Measurements from ENCODE around the gene WFIKKN2.
A peak's percentile ranks its signal among the peaks of the same experiment; 100 is the strongest.
"Not testable (repeated sequence)": the region's sequence is repeated elsewhere in the genome, so short reads cannot be mapped to it uniquely, and the experiment has no call there.

Gene WFIKKN2

DNA sequence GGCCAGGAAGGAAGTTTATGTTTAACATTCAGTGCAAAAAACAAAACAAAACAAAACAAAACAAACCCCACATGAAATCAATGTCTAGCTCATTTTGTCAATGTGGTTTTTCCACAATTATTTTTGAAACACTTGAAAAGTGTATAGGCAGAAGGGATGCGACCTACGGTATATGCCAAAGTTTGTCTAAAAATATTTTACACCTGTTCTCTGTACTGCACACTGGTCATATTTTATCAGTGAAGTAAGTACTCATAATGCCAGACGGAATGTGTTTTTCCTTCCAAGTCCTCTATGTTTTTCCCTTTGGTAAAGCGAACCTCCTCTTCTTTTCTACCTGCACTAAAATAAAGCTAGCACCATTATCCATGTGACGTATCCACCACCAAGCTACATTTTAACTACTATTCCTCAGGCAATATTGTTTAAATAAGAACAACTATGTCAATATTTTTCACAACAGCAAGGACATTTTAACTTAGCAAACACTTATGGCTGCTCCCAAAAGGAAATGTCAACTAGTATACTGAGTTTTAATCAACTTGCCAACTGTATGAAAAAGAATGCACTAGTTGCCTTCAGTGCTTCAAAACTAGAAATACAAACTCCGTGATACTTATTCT lies 20.4 kb downstream of the WFIKKN2 start:
- no peak for DNase-seq (ENCODE audit: low spot score)

DNA sequence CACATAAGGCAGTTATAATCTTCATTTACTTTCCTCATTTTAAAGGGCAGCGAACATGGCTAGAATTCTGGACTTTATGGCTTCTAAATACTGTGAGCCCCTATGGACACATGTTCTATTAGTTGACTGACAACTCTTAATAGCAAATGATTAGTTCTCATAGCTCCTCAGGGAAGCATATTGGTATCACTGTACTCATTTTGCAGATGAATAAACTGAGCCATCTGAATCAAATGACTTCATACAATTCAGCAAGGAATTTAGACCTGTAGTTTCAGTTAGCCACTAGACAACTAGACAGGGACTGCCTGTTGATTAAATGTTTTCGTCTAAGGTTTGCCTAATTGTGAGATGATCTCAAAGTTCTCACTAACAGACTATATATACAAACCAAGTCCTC lies 21.0 kb downstream of the WFIKKN2 start:
- DNase-seq (ENCODE audit: low spot score), result no peak

DNA sequence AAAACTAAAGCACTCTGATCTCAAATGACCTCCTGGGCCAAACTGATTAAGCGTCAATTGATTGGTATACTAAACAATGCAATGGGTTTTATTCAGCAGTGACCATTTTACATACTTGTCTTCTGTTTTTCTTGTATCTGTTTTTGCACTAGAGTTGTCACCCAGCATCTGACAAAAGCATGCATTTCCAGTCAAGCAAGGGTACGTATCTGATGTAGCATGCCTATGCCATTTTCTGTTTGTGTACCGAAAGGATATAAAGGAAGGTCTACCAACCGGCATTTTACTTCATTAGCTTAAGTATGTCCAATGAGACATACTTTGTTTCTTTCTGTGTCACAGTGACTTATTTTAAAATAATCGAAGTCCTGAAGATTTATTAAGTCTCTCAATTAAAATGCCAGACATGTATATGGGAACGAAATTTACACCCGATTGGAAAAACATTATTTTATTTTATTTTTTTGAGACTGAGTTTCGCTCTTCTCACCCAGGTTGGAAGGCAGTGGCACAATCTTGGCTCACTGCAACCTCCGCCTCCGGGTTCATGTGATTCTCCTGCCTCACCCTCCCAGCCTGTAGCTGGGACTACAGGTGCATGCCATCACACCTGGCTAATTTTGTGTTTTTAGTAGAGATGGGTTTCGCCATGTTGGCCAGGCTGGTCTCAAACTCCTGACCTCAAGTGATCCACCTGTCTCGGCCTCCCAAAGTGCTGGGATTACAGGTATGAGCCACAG lies 23.3 kb downstream of the WFIKKN2 start:
- no peak for DNase-seq (ENCODE audit: low spot score)

DNA sequence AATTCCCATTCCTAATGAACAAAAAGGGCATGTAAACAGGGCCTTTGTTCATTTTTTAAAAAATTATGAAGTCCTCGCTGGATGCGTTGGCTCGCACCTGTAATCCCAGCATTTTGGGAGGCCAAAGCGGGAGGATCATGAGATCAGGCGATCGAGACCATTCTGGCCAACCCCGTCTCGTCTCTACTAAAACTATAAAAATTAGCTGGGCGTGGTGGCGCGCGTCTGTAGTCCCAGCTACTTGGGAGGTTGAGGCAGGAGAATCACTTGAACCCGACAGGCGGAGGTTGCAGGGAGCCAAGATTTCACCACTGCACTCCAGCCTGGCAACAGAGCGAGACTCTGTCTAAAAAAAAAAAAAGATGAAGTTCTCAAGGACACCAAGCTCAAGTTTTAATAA lies 24.3 kb downstream of the WFIKKN2 start:
- DNase-seq (ENCODE audit: low spot score), result not testable (repeated sequence)

DNA sequence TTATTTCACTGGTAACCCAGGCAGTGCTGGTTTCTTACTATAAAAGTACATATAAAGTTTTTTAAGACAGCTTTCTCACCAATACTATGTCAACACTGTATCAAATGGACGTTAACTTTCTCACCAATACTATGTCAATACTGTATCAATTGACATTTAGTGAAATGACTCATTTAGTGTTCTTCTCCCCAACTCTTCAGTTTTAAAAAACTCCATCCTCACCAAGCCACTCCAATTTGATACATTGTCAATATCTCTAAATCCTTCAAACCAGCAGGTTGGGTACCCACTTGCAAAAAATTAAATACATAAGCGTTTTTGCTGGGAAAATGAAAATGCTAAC lies 25.9 kb downstream of the WFIKKN2 start:
- DNase-seq (ENCODE audit: low spot score), result no peak

DNA sequence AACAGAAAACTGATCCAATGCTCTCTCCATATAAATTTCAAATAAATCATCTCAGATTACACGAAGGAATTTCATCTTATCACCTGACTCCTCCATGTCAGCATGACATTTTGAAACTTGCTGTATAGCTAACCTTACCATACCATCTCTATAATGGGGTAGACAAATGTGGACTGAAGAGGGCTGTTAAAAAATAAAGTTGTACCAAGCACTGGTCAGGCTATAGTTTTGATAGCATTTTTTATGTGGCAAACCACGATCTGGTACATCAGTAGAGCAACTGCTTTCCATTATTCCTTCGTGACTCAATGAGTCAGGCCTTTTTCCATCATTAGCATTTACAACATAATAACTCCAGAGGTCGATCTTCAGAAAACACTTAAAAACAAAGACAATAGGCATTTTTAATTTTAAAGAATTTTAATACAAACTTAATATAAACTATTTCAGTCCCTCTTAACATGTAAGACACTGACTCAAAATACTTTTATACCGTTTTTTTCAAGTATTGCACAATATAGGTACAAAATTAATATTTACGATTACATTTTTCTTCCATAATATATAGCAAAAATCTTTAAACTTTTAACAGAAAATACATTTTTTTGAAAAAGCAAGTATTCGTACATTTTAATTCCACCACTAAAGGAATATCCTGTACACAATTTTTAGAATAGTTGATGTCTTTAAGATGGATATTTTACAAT lies 26.6 kb downstream of the WFIKKN2 start:
- no peak for DNase-seq (ENCODE audit: low spot score)

DNA sequence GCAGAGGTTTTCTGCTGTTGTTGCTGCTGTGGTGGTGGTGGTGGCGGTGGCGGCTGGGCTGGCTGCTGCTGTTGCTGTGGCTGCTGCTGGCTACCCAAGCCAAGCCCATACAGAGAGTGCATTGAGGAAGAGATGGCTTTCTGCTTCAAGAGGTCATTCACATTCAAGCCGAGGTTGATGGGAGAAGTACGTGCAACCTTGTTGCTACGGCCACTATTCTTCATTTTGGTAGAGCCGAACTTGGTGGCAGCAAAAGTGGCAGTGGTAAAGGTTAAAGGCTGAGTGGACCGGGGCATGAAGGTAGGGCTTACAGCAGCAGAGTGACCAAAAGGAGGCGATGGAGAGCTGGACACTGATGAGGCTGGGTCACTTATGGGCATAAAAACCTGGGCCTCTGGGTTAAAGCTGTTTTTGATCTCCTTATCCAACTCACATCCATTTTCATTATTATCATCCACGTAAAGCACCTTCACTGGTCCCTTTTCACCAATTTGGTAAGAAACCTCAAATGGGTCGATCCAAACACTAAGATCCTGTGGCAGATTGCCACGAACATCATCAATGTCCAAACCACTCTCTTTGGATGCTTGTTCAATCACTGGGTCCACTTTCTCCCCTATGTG lies 27.9 kb downstream of the WFIKKN2 start:
- DNase-seq (ENCODE audit: low spot score), result no peak

DNA sequence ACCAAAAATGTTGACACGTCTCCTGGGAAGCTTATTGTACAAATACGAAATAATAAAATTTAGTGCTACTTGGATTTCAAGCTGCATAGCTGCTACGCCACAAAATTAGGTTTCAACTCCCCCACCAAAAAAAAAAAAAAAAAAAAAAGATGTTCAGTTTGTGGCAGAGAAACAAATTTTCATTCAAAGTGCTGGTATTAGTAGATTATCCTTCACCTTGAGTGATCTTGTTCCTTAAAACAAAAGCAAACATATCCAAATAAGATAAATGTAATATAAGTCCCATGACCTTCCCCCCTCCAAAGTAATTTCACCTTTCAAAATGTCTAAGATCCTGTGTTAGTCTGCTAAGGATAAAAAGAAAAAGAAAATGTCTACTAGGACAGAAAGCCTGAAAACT lies 28.5 kb downstream of the WFIKKN2 start:
- DNase-seq (ENCODE audit: low spot score), result no peak

DNA sequence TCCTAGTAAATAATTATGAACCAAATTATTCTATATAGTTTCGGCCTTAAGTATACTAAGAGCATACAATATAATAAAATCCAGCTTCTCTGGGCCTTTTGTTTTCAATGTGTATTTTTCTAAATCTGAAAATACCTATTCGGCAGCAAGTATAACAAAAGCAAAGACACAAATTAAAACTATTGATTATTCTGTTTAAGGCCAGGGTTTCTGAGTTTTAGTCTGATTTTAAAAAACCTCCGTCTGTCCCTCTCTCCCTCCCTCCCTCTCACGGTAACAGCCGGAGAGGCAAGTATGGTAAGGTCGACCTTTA lies 29.3 kb downstream of the WFIKKN2 start:
- no peak for DNase-seq (ENCODE audit: low spot score)

DNA sequence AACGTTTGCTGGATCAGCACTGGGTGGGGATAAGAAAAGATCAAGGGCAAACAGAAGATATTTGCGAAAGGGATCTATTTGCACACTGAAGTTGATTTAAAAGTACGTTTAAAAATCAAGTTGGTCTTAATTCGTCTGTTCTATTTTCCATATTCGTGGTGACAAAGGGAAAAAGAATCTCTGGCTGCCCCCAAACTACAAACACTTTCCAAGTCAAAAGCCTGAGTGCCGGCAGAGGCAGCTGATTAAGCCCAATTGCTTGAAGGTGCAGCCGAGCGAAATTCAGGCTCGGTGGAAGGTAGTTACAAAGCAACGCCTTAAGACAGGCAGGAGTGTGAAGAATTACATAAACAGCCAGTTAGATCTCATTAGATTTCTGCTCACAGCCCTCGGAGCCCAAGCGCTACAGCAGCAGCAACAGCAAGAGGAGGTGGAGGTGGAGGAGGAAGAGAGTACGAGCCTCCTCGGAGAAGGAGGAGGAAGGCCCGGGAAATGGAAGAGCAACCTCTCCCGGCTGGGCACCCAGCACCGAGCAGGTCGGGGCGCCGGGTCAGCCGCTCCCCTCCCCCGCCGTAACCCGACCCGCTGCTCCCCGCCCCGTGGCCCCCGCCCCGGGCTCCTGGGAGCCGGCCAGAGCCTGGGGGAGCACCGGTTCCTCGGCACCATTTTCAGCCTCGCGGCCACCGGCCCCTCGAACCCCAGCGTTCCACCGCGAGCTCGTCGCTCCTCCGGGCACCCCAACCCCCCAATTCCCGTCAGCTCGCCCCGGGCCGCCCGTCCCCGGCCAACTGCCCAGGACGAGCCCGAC lies 29.9 kb downstream of the WFIKKN2 start:
- peak; percentile 58 for DNase-seq (ENCODE audit: low spot score)

DNA sequence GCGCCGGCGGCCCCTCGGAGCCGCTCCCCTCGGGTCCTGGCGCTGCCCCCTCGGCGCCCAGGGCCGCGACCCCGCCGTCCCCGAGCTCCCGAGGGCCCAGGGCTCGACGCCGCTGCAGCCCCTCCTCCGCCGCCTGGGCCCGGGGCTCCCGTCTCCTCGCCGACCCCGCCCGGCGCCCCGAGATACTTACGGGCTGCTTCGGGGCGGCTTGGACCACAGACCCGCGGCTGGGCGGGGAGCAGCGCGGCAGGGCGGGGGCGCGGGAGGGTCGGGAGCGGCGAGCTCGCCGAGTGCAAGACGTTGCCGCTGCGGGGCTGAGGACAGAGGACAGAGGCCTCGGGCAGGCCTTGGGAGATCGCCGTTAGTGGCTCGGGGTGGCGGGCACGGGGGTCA lies 30.5 kb downstream of the WFIKKN2 start:
- no peak for DNase-seq (ENCODE audit: low spot score)

DNA sequence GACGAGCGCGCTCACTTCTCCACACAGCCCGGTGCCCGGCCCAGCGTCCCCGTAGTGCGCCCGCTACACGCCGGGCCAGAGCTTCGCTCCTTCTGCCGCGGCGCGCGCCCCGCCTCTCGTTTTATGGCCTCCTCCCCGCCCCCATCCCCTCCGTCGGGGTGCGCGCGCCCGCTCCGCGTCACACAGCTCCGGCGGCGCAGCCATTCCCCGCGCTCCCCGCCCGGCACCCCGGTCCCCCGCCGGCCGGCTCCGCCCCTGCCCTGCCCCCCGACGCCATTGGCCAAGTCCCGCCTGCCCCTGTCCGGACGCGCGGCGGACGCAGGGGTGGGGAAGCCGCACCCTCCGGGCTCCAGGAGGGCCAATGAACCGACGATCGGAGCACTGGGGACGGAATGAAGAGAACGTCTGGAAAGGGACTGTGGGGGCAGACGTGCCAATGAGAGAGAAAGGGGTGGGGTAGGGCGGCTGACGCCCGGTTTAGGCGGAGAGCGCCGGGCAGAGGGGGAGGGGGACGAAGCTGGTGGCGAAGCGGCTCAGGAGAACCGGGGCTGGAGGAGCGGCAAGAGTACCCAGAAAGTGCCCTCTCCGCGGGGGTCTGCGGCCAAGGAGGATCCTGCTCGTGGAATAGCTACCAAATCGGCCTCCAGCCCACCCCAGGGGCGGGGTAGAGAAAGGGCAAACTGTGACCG lies 31.0 kb downstream of the WFIKKN2 start, which contains the start of gene TOB1:
Gene TOB1 (minus strand): TSS at position 94 of the 689 bp plus-strand sequence. CDS start 2,337 bp downstream, outside the sequence.
- peak; percentile 98 for DNase-seq (ENCODE audit: low spot score)

DNA sequence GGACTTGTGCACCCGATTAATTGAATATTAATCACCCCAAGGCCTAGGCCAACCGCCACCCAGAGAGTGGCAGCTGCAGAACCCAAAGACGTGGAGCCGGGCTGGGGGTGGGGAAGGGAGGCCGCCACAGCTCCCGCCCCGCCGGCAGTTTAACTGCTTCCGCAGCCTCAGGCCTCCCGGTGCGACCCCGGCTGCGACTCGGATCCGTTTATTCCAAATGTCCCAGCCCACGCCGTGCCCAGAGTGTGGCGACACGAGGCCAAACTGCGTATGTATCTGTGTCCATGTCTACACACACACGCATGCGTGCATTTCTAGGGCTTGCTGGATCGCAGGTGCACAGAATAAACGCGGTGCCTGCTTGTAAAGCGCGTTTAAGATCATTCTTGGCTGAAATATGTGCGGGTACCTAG lies 31.6 kb downstream of the WFIKKN2 start:
- peak; percentile 37 for DNase-seq (ENCODE audit: low spot score)

DNA sequence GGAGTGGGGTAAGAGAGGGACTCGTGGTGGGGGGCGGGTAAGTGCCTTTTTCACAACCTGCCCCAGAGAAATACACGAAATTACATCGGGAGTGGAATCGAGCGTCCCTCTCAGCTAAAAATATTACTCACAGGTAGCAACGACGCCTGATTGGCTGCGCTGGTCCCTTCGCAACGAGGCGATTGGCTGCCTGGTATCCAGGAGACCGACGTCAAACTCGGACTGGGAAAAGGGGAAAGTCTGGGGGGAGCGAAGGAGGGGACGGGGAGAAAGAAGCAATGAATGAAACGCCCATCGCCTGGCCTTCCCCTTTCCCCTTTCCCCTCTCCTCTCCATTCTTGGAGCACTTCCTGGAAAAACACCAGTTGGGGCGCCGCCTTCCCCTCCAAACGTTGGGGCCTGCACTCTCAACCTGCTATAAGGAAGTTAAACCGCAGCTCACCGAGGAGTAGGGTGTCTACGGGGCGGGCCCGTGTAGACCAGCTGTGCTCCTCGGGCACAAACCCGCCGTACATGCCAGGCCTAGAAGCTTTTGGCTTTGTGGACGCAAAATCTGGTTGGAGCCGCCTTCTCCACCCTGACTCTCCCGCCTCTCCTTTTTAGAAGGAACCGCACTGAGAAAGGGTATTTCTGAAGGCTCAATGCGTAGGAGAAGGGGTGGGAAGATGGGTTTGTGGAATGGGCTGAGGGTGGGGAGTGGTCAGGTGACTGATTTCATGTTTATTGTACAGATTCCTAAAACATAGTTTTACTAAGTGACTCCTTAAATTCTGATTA lies 32.2 kb downstream of the WFIKKN2 start:
- peak; percentile 90 for DNase-seq (ENCODE audit: low spot score)

DNA sequence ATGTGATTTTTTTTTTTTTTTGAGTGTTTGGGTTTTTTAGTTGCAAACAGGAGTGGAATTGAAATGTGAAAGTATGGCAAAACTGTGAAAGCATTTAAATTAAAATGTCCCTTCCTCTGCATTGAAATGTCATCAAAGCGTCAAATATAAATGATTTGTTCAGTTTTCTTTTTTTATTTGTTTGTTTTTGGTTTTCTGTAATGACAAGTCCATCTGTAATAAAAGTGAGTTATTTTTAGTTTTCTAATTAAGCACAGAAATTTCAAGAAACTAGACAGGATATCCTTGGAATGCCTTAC lies 32.7 kb downstream of the WFIKKN2 start:
- DNase-seq (ENCODE audit: low spot score), result no peak

DNA sequence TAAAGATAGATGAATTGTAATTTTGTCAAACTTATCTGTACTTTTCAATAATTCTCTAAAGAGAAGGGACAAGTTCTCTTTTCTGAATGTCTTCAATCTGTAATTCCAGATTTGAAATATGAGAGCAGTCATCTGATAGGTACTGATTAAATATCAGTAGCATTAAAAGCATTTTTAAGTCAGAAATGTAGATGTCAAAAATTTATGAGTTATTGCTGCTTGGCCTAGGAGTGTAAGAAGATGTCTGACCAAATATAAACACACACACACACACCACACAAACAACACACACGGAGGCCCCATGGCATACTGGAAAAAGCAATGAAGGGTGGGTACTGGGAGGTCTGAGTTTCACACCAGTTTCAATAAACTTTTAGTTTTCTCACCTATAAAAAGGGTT lies 33.2 kb downstream of the WFIKKN2 start:
- DNase-seq (ENCODE audit: low spot score), result no peak

DNA sequence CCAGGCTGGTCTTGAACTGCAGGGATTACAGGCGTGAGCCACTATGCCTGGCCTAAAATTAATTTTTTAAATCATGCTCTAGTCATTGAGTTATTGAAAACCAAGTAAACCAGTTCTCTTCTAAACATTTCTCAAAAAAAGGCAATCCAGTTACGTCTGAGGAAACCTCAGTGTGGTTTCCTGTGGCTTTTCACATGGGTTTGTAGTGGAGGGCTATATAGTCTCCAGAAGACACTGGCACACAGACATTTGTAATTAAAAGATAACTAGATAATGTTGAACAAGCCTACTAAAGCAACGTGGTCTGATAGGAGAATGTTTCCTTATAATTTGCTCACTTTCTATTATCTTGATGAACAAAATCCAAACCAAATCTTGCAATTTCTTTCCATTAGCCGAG lies 36.0 kb downstream of the WFIKKN2 start:
- DNase-seq (ENCODE audit: low spot score), result no peak

DNA sequence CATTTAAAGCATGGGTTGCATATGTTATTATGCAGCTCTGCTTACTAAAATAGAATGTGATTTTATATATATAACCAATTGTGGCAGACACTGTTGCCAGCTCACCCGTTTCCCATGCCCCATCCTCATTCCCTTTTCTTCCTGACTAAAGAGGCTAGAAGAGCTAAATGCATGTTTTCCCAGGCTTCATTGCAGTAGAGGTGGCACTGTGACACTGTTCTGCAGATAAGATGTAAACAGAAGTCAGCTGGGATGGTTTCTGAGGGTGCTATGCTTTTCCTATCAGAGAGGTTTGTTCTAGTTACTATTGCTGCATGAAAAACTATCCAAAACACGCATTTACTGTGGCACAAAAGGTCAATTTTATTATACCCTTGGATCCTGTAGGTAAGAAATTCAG lies 36.5 kb downstream of the WFIKKN2 start:
- DNase-seq (ENCODE audit: low spot score), result no peak

DNA sequence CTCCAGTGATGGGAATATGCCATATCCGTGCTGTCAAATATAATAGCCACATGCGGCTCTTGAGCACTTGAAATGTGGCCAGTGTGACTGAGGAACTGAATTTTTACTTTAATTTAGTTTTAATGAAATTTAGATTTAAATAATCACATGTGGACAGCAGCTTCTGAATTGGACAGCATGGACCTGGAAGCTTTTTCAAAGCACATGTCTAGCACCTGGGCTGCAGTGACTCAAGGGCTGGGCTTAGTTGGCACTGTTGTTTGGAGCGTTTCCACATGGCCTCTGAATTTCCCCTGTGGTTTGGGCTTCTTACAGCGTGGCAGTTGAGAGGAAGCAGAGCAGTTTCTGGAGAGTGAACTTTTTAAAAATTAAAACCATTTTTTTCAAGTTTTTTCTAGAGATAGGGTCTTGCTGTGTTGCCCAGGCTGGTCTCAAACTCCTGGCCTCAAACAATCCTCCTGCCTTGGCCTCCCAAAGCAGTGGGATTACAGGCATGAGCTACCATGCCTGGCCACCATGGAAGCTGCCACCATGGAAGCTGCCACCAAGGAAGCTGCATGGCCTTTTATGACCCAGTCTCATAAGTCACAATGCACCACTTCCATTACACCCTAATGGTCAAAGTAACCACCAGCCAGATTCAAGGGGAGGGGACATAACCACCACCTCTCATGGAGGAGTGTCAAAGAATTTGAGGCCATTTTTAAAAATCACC lies 37.5 kb downstream of the WFIKKN2 start:
- no peak for DNase-seq (ENCODE audit: low spot score)

DNA sequence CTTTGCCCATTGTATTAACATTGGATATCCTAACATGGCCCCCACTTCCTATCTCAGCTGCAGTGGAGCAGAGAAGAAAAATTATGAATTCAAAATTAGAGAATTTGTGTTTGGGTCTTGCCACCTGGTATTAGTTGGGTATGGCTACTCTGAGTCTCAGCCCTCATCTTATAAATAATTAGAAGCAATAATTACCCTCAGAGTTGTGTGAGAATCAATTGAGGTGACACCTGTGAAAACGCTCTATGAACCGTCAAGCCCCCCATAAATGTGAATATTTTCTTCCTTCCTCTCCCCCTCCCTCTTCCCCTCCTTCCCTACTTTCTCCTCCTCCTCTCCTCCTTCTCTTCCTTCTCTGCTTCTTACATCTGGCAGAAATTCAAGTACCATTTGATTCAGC lies 39.7 kb downstream of the WFIKKN2 start:
- no peak for DNase-seq (ENCODE audit: low spot score)

Data from AG08396 (cell line).